Neural cell (in vitro differentiated cells): ENCODE measurements around the gene PTK6. TPM values are rescaled to one million over a fixed set of nuclear protein-coding genes. Genes with fewer than 3 reads are reported as not detected.

Experiments used
- H2AFZ ChIP-seq: fragments of 200-600, 300-800 bp; sonication (generic), shearing (Covaris generic); 2 replicates; pipeline ENCODE4 v1.6.0; 2014; ENCODE audit warnings: low read depth, mild to moderate bottlenecking, antibody characterized with exemption, low read length, moderate library complexity
- H3F3A ChIP-seq: fragments of 200-600 bp; shearing (Covaris generic); 2 replicates; pipeline ENCODE4 v1.6.1; 2016; ENCODE audit warnings: mild to moderate bottlenecking, moderate library complexity, mixed read lengths, antibody characterized with exemption, low read length; ENCODE audit not compliant: insufficient read depth, poor library complexity, severe bottlenecking
- H3K27ac ChIP-seq: fragments of 200-600, 300-800 bp; sonication (generic), shearing (Covaris generic); 2 replicates; pipeline ENCODE4 v1.5.1; 2014; ENCODE audit warnings: mild to moderate bottlenecking, low read length, moderate library complexity
- H3K27me3 ChIP-seq: fragments of 300-800, 200-600 bp; sonication (generic), shearing (Covaris generic); 2 replicates; pipeline ENCODE4 v1.6.0; 2014; ENCODE audit warnings: mild to moderate bottlenecking, low read depth, low read length, moderate library complexity; ENCODE audit not compliant: insufficient read depth
- H3K36me3 ChIP-seq: fragments of 300-800, 200-600 bp; sonication (generic), shearing (Covaris generic); 2 replicates; pipeline ENCODE4 v1.5.1; 2014; ENCODE audit warnings: mild to moderate bottlenecking, antibody characterized with exemption, low read length, moderate library complexity; ENCODE audit not compliant: insufficient read depth
- H3K4me2 ChIP-seq: fragments of 300-800, 200-600 bp; sonication (generic), shearing (Covaris generic); 2 replicates; pipeline ENCODE4 v1.6.0; 2014; ENCODE audit warnings: mild to moderate bottlenecking, low read length
- H3K4me3 ChIP-seq: fragments of 300-800, 200-600 bp; sonication (generic), shearing (Covaris generic); 2 replicates; pipeline ENCODE4 v1.5.1; 2014; ENCODE audit warnings: mild to moderate bottlenecking, low read length, moderate library complexity
- H3K79me2 ChIP-seq: fragments of 200-600 bp; shearing (Covaris generic); replicated peaks from 2 replicates; pipeline ENCODE4 v1.6.0; 2014; ENCODE audit warnings: mild to moderate bottlenecking, low read length, moderate library complexity; ENCODE audit not compliant: insufficient read depth
- H3K9ac ChIP-seq: fragments of 300-800, 200-600 bp; sonication (generic), shearing (Covaris generic); 2 replicates; pipeline ENCODE4 v1.6.1; 2016; ENCODE audit warnings: mild to moderate bottlenecking, low read length, mixed read lengths
- H3K9me2 ChIP-seq: fragments of 200-600 bp; shearing (Covaris generic); 2 replicates; pipeline ENCODE4 v1.6.1; 2016; ENCODE audit warnings: mild to moderate bottlenecking, low read length, mixed read lengths; ENCODE audit not compliant: insufficient read depth
- H3K9me3 ChIP-seq: fragments of 200-600, 300-800 bp; sonication (generic), shearing (Covaris generic); 2 replicates; pipeline ENCODE4 v1.6.1; 2016; ENCODE audit warnings: mild to moderate bottlenecking, mixed run types, low read length, moderate library complexity, mixed read lengths
- H4K20me1 ChIP-seq: fragments of 200-600 bp; shearing (Covaris generic); 2 replicates; pipeline ENCODE4 v1.6.1; 2016; ENCODE audit warnings: mild to moderate bottlenecking, mixed run types; ENCODE audit not compliant: insufficient read depth
- EP300 ChIP-seq: fragments of 450-650 bp; conservative IDR thresholded peaks from 2 replicates; pipeline ENCODE4 v1.6.1; 2014; ENCODE audit warnings: antibody characterized with exemption, mild to moderate bottlenecking, moderate library complexity; ENCODE audit not compliant: poor library complexity, severe bottlenecking
- EZH2 ChIP-seq: fragments of 200-600, 300-800 bp; shearing (Covaris generic), sonication (generic); IDR thresholded peaks from 2 replicates; pipeline ENCODE4 v1.6.1; 2014; ENCODE audit warnings: antibody characterized with exemption, low read length, borderline replicate concordance, mild to moderate bottlenecking; ENCODE audit not compliant: insufficient read depth, poor library complexity, severe bottlenecking
- MXI1 ChIP-seq: fragments of 450-650 bp; conservative IDR thresholded peaks from 2 replicates; pipeline ENCODE4 v1.6.1; 2014; ENCODE audit warnings: antibody characterized with exemption, mild to moderate bottlenecking; ENCODE audit not compliant: poor library complexity, severe bottlenecking
- POLR2AphosphoS5 ChIP-seq: IDR thresholded peaks from 2 replicates; pipeline ENCODE4 v1.6.1; 2012
- RAD21 ChIP-seq: fragments of 450-650 bp; conservative IDR thresholded peaks from 2 replicates; pipeline ENCODE4 v1.6.1; 2014; ENCODE audit warnings: antibody characterized with exemption, mild to moderate bottlenecking, moderate library complexity
- SMC3 ChIP-seq: fragments of 450-650 bp; conservative IDR thresholded peaks from 2 replicates; pipeline ENCODE4 v1.6.1; 2014; ENCODE audit warnings: antibody characterized with exemption, mild to moderate bottlenecking, moderate library complexity; ENCODE audit not compliant: poor library complexity
- TAF1 ChIP-seq: IDR thresholded peaks from 2 replicates; pipeline ENCODE4 v1.6.1; 2012; ENCODE audit warnings: low read depth
- polyA plus RNA-seq: library from polyadenylated mRNA; depleted of rRNA; stranded (reverse); fragments of >200 nt; gene quantifications from 2 replicates; pipeline ENCODE4 v1.2.3, GENCODE V29; 2014
- TF ChIP-seq, protein P1 (sequence below): fragments of 450-650 bp; IDR thresholded peaks from 2 replicates; pipeline ENCODE4 v1.5.1; 2014; ENCODE audit warnings: antibody characterized with exemption, mild to moderate bottlenecking, moderate library complexity; ENCODE audit not compliant: poor library complexity, severe bottlenecking
- TF ChIP-seq, protein P2 (sequence below): IDR thresholded peaks from 2 replicates; pipeline ENCODE4 v1.6.1; 2012; ENCODE audit warnings: borderline replicate concordance

Gene PTK6
- polyA plus RNA-seq, 1 donor from 2014 or later = not detected

GRCh38 chr20:63495167-63495720 is 41.9 kb downstream of the PTK6 start:
- no peak for TF ChIP-seq SMC3
- TF ChIP-seq, protein P1, sequence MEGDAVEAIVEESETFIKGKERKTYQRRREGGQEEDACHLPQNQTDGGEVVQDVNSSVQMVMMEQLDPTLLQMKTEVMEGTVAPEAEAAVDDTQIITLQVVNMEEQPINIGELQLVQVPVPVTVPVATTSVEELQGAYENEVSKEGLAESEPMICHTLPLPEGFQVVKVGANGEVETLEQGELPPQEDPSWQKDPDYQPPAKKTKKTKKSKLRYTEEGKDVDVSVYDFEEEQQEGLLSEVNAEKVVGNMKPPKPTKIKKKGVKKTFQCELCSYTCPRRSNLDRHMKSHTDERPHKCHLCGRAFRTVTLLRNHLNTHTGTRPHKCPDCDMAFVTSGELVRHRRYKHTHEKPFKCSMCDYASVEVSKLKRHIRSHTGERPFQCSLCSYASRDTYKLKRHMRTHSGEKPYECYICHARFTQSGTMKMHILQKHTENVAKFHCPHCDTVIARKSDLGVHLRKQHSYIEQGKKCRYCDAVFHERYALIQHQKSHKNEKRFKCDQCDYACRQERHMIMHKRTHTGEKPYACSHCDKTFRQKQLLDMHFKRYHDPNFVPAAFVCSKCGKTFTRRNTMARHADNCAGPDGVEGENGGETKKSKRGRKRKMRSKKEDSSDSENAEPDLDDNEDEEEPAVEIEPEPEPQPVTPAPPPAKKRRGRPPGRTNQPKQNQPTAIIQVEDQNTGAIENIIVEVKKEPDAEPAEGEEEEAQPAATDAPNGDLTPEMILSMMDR = no peak
- no peak for TF ChIP-seq EP300
- no peak for TF ChIP-seq RAD21
- TF ChIP-seq MXI1 = no peak
- no peak for TF ChIP-seq EZH2
- TF ChIP-seq, protein P2, sequence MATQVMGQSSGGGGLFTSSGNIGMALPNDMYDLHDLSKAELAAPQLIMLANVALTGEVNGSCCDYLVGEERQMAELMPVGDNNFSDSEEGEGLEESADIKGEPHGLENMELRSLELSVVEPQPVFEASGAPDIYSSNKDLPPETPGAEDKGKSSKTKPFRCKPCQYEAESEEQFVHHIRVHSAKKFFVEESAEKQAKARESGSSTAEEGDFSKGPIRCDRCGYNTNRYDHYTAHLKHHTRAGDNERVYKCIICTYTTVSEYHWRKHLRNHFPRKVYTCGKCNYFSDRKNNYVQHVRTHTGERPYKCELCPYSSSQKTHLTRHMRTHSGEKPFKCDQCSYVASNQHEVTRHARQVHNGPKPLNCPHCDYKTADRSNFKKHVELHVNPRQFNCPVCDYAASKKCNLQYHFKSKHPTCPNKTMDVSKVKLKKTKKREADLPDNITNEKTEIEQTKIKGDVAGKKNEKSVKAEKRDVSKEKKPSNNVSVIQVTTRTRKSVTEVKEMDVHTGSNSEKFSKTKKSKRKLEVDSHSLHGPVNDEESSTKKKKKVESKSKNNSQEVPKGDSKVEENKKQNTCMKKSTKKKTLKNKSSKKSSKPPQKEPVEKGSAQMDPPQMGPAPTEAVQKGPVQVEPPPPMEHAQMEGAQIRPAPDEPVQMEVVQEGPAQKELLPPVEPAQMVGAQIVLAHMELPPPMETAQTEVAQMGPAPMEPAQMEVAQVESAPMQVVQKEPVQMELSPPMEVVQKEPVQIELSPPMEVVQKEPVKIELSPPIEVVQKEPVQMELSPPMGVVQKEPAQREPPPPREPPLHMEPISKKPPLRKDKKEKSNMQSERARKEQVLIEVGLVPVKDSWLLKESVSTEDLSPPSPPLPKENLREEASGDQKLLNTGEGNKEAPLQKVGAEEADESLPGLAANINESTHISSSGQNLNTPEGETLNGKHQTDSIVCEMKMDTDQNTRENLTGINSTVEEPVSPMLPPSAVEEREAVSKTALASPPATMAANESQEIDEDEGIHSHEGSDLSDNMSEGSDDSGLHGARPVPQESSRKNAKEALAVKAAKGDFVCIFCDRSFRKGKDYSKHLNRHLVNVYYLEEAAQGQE = no peak
- TF ChIP-seq TAF1 = no peak
- no peak for TF ChIP-seq POLR2AphosphoS5
- H3K36me3 ChIP-seq = peaks cover 18% of the 10 kb centered on the region
- no peaks in the 10 kb centered on the region for H4K20me1 ChIP-seq

DNA sequence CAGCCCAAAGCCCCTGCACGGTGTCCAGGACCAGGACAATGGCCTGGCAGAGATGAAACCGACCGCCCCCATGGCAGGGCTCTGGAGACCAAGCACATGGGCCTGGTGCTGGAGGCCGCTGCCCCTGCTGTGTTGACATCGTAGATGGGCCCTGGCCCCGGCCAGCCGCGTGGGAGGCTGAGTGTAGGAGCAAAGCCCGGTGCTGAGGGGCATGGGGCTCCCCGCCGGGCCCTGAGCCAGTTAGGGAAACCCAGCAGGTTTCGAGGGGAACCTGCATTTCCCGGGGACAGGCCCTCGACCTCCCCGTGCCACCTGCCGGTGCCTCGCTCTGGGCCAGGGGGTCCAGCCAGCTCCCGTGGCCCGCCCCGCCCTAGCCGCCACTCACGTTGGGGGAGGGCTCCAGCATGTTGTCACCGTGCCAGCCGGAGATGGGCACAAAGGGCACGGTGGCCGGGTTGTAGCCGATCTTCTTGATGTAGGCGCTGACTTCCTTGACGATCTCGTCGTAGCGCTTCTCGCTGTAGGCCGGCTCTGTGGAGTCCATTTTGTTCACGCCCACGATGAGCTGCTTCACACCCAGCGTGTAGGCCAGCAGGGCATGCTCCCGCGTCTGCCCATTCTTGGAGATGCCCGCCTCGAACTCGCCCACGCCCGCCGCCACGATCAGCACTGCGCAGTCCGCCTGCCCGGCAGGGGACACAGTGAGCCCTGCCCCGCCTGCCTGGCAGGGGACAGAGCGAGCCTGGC is 42.6 kb downstream of the PTK6 start:
- H3K27ac ChIP-seq = no peak overlapping the region
- TF ChIP-seq MXI1 (no peak), RAD21 (no peak), TAF1 (no peak), EZH2 (no peak), EP300 (no peak), POLR2AphosphoS5 (no peak), SMC3 (no peak)
- TF ChIP-seq, protein P1 = no peak
- TF ChIP-seq, protein P2 = no peak

More at GRCh38 chr20:63495167-63495720, 41.9 kb downstream of the PTK6 start:
- H3K4me3 ChIP-seq = peak overlapping the region; percentile 88
- H2AFZ ChIP-seq = no peak overlapping the region
- no peak overlapping the region for H3K27ac ChIP-seq
- no peaks in the 10 kb centered on the region for H3F3A ChIP-seq
- H3K4me2 ChIP-seq = no peak overlapping the region
- no peaks in the 10 kb centered on the region for H3K9me2 ChIP-seq
- H3K9me3 ChIP-seq = no peaks in the 10 kb centered on the region
- peak overlapping the region; percentile 85 for H3K9ac ChIP-seq
- no peaks in the 10 kb centered on the region for H3K27me3 ChIP-seq
- H3K79me2 ChIP-seq = peaks cover 3% of the 10 kb centered on the region

More for the DNA sequence above, 42.6 kb downstream of the PTK6 start:
- H3K79me2 ChIP-seq = peaks cover 3% of the 10 kb centered on the region
- no peak overlapping the region for H3K9ac ChIP-seq
- no peaks in the 10 kb centered on the region for H3K9me2 ChIP-seq
- no peaks in the 10 kb centered on the region for H3F3A ChIP-seq
- H3K27me3 ChIP-seq = no peaks in the 10 kb centered on the region
- H2AFZ ChIP-seq = no peak overlapping the region
- H4K20me1 ChIP-seq = no peaks in the 10 kb centered on the region
- no peak overlapping the region for H3K4me2 ChIP-seq
- H3K36me3 ChIP-seq = peaks cover 18% of the 10 kb centered on the region
- H3K4me3 ChIP-seq = no peak overlapping the region
- H3K9me3 ChIP-seq = no peaks in the 10 kb centered on the region
